Measurements from ENCODE around the gene APBA1.
A peak's percentile ranks its signal among the peaks of the same experiment; 100 is the strongest.

The APBA1 gene

DNA sequence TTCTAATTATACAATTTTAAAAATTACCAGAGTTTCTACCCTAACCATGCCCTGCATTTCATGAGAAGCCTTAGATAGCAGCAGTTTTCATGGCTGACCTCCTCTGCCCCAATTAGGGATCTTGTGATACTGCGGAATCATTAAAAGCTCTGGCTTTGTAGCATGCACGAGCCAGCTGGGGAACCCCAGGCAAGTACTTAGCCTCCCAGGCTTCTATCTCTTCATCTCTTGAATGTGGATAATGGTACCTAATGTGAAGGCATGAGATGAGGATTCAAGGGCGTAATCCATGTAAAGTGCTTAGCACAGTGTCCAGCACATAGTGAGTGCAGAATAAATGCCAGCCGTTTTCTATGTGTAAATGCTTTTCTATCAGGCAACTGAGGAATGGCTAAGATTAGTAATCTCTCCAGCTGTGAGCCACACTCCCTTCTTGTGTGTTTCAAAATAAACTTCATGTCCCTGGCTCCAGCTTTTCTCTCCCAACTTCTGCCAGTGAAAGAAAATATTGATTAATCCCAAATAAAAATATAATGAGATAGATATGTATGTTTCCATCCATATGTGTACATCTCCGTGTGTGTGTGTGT lies 88.4 kb downstream of the APBA1 start:
- DNase-seq (ENCODE audit: low read depth), result no peak
- no peak overlapping the region for H3K4me3 ChIP-seq (ENCODE audit: low read depth, low read length)

DNA sequence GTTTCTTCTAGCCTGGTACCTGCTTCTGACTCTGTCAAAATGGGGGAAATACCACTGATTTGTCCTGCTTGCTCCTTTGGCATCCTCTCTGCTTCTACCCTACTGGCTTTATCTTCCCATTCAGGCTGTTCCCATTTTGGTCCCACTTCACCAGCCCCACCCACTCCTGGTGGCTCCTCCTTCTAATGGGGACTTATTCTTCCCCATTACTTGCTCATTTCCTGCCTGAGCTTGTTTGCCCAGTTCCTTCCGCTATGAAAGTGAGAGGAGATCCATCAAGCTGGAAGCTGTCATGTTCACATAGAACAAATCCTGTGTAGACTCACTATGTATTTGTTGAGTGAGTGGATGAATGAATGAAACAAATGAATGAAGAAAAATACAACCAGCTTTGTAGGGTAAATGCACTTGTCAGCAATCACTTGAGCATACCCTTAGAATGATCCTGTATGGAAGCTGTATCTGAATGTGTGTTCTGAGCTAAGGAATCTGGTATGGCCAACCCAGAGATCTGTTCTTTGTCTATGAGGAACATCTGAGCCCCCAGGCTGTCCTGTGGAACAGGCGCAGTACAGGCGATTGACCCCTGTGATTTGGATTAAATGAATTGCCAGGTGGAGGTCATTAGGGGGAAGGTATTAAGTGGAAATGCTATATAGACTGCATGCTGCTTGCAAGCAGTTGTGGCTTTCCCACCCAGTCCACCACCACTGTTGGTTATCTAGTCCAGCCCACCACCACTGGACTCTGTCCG lies 89.5 kb downstream of the APBA1 start:
- no peak overlapping the region for H3K4me3 ChIP-seq (ENCODE audit: low read depth, low read length)
- DNase-seq (ENCODE audit: low read depth), result no peak

DNA sequence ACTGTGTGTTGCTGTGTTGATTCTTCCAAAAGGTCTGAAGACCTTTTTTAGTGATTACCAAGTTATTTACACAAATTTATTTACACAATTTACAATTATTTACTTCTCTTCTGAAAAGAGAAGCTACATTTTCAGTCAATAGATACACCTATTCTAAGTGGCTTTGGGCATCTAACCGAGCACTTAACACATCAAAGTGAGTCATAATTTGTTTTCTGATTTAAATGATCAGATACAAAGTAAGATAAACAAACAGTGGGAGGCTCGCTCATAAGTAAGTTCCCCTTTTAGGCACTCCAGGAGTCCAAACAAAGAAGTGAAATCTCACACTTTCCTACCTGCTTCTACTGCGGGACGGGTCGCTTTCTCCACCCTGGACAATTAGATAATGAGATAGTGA lies 90.2 kb downstream of the APBA1 start:
- no peak overlapping the region for H3K4me3 ChIP-seq (ENCODE audit: low read depth, low read length)
- no peak for DNase-seq (ENCODE audit: low read depth)

DNA sequence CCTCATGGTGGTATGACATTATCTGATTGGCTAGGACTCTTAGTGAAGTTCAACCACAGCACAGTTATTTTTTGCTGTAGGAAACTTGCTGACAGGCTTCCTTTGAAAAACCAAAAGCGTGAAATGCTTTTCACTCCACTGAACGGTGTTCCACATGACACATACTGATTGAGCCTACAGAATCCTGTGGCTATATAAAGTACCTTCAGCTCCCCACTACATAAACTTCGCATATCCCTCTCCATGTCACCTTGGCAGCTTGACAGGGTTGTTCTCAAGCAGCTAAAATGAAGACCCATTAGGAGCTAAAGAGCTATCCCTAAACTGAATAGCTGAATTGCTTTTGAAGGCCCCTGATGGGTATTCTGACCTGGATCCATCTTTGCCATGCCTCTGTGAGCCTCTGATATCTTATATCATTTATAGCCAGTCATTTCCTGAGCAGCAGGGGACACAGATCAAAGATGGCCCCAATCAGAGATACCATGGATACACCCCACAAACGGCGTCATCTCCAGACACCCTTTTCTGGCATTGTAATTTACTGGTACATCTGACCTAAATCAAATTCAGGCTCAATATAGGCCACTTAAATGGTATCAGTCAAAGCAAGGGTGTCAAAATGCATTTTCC lies 91.5 kb downstream of the APBA1 start:
- no peak for DNase-seq (ENCODE audit: low read depth)
- no peak overlapping the region for H3K4me3 ChIP-seq (ENCODE audit: low read depth, low read length)

DNA sequence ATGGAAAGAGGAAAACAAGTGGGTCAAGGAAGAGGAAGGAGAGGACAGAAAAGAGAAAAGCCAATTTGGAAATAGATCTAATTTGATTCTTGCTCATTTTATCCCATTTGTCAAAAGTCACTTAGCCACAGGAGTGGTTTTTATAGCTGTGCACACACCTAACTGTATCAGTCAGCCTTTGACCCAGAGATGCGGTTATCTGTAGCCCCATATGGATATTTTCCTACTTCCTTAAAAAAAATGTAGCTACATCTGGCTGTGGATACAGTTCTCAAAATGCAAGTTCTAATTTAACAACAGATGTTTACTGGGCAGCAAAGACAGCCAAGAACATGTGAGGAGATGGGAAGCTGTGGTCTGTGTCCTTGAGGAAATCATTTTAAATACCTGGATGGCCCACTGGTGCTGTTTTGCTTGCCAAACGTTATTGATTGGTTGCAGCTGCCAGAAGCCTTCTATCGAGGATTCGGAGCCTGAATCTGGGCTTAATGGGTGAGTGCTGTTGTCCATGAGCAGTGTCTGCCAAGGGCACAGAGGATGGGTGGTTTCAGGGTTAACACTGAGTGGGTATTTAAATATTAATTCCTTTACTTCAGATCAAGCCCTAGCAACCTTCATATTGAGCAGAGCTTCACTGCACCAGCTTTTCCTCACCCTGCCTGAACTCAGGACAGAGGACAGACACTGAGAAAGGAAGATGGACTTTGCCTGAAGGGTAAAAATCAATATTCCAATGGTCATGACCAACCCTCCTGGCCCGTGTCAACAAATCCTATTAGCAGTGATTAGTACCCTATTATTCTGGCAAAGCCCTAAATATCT lies 92.2 kb downstream of the APBA1 start:
- no peak for DNase-seq (ENCODE audit: low read depth)
- H3K4me3 ChIP-seq (ENCODE audit: low read depth, low read length), result no peak overlapping the region

DNA sequence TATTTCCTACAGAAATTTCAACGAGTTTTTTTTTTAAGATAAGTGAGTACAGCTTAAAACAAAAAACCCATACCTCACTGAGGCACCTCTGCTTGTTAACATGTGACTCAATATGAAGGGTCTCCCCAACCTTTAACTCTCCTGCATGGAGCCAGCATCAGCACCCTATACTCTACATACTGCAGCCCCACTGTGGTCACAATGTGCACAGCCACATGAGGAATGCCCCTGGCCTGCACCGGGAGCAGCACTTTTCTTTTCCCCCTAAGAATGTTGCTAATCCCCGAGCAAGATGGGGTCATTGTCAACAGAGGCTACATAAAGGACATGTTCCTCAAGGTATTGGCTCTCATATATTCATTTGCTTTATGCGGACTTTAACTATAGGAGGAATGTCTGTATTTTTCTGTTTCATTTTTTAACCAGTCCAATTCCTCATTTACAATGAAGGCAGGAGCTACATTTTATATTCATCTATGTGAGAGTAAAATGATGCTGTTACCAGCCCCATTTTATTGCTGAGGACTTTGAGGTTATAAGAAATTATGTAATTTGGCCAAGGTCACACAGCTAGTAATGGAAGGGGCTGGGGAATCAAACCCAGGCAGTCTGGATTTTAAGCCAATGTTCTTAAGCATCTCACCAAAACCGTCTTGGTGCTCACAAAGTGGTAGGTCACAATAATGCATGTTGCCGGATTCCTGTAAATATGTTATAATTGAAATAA lies 93.0 kb downstream of the APBA1 start:
- DNase-seq (ENCODE audit: low read depth), result no peak
- H3K4me3 ChIP-seq (ENCODE audit: low read depth, low read length), result no peak overlapping the region

DNA sequence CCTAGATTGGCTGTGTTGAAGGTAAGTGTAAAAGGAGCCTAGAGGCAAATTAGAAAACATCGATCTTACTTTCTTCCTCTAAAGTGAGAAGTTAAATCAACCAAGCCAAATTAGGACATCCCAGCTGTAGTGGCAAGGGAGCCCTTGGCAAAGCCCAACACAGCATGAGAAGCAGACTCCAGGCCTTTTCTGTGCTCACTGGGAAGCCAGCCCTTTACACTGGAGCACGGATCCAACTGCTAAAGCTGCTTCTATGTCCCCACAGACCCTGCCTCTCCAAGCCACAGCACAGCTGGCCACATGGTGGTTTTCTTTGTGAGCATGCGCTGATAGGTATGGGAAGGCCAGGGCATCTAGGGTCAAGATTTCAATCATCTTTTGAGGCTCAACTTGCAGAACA lies 94.1 kb downstream of the APBA1 start:
- no peak for DNase-seq (ENCODE audit: low read depth)
- no peak overlapping the region for H3K4me3 ChIP-seq (ENCODE audit: low read depth, low read length)

DNA sequence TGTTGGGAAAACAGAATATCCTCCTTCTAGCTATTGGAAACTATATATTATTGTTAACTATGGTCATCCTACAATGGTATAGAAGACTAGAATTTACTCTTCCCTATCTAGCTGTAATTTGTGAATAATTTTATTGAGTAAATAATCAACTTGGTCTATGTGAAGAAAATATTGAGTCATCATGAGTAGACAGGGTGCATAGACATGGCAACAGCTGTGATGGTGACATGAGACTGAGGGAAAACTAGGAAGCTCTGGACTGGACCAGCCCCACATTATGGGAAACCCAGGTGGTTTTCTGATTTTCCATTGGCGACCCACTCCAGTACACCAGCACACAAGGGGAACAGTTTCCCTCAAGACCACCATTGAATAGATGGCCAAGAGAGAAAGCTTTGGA lies 95.0 kb downstream of the APBA1 start:
- no peak overlapping the region for H3K4me3 ChIP-seq (ENCODE audit: low read depth, low read length)
- DNase-seq (ENCODE audit: low read depth), result no peak

DNA sequence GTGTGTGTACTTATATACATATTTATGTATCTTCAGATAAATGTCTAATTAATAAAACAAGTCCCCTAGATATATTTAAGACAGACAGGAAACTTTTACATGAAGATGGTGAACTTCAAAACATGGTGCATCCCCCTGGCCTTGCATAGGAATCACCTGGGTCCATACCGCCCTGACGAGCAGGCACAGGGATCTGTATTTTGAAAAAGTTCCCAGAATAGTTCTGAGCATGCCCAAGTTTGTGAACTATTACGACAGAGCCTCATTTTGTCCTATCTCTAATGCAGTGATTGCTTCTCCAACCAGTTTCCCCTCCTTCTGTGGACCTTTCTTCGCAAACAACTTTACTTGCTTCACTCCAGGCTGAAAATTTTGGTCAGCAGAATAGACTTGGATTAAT lies 98.1 kb downstream of the APBA1 start:
- H3K4me3 ChIP-seq (ENCODE audit: low read depth, low read length), result no peak overlapping the region
- DNase-seq (ENCODE audit: low read depth), result no peak

DNA sequence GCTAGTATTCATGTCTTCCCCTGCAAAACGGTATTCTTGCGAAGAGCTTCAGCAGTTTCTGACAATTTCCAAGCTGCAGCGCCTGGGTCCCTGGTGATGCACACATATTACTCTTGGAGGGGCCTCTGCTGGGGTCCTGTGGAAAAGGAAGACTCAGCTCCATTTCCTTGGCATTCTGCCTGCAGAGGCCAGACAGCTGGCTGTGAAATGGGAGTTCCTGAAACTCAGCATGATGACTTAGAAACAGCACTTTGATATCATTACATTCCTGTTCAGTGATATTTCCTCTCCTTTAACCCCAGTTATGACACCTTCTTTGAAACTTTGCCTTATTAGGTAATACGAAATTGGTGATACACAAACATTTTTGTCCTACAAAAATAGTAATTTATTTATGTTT lies 98.5 kb downstream of the APBA1 start:
- DNase-seq (ENCODE audit: low read depth), result peak; percentile 71
- H3K4me3 ChIP-seq (ENCODE audit: low read depth, low read length), result no peak overlapping the region

DNA sequence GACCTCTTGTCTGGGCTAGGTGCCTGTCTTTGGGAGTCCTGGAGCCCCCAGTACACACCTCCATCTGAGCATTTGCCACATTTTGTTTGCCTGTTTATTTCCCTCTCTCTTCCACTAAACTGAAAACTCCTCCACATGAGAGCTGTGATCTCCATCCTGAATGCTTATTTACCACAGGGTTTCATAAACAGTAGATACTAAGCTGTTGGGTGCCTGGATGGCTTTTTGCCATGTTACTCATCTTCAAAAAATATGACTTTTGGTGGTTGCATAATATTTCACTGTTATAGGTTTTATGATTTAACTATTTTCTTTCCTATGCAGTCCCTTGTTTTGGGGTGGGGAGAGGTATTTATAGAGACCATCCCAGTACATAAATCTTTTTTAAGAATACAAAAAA lies 99.6 kb downstream of the APBA1 start:
- no peak overlapping the region for H3K4me3 ChIP-seq (ENCODE audit: low read depth, low read length)
- no peak for DNase-seq (ENCODE audit: low read depth)

DNA sequence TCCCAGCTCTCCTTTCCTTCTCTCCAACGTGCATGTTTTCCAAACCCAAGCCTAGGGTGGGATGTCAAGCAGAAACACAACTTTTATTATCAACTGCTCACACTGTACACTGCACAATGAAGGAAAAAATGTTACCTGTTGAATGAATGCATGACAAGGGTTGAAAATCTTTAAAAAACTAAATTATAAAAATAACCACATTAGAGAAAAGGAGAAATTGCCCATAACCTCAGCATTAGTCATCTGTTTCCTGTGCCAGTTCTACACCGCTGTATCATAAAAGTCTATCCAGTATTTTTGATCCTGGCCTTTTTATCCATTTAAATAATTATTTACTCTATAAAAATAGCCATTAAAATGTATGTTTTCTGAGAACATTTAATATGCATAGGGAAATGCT lies 101.1 kb downstream of the APBA1 start:
- no peak for DNase-seq (ENCODE audit: low read depth)

DNA sequence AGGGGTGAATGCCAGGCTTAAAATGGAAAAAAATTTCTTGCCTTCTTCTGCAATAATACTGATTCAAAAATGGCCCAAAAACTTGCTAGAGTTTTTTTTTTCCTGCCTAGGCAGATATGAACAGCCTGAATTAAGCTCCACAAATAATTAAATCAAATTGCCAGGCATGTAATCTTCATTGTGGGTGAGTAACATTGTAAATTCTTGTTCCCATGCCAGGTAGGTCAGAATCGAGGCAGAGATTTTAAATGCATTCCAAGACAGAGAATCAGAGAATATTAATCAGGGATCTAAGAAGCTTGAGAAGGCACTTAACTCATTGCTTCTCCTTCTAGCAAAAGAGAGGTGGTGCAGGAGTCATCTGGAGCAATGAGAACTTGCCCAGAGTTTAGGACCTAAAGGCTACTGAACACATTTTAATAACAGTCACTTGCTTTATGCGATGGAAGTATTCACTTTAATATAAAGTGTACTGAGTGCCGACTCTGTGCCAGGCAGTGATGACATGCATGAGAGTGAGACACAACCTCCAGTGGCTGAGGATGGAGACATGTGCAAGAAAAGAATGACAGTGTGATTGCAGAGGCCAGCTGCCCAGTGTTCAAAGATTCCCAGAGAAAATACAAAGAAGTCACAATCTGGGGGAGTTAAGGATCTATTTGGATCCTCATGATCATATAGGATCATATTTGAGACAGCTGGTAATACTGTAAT lies 102.3 kb downstream of the APBA1 start:
- no peak overlapping the region for H3K4me3 ChIP-seq (ENCODE audit: low read depth, low read length)
- DNase-seq (ENCODE audit: low read depth), result peak; percentile 43

More for the DNA sequence above, 101.1 kb downstream of the APBA1 start:
- H3K4me3 ChIP-seq (ENCODE audit: low read depth, low read length), result no peak overlapping the region

DNA sequence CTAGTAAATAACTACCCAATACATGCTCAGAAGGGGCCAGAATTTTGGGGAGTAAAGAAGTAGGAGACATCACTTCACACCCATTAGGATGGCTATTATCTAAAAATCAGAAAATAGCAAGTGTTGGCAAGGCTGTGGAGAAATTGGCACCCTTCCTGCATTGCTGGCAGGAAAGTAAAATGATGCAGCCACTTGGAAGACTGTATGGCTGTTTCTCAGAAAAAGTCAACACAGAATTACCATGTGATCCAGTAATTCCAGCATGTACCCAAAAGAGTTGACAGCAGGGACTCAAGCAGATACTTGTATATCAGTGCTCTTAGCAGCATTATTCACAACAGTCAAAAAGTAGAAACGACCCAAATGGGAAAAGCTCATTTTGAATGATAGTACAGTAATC lies 107.6 kb downstream of the APBA1 start:
- DNase-seq (ENCODE audit: low read depth), result no peak
- H3K4me3 ChIP-seq (ENCODE audit: low read depth, low read length), result no peak overlapping the region

DNA sequence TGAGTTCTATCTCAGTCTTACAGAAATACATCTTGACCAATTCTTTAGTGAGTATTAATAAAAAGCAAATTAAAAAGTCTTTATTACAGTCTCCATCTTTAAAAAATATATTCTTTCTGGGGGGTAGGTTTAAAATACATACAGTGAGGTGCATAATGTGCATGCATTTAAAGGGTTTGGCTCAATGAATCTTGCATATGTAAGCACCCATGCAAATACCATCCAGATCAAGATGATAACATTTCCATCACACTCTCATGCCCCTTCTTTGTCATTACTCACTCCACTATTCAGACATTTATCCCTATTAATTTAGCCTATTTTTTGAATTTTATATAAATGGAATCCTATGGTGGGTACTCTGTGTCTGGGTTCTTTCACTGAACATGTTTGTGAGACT lies 113.0 kb downstream of the APBA1 start:
- no peak overlapping the region for H3K4me3 ChIP-seq (ENCODE audit: low read depth, low read length)

DNA sequence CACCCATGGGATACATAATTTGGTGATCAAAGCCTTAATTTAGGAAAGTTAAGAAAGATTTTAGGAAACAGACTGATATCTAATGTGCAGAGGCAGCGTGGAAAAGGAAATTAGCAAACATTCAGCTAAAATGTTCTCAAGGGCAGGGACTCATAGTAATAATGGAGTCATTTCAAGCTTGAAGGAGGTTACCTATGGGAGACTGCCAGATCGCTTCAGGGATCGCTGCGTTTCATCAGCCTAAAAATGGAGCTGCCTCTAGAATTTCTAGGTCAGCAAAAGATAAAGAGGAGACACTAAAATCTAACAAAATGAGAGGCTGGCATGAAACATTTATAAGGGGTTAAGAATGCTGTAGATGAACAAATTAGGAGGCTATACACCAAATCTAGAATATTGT lies 115.5 kb downstream of the APBA1 start:
- DNase-seq (ENCODE audit: low read depth), result no peak
- H3K4me3 ChIP-seq (ENCODE audit: low read depth, low read length), result no peak overlapping the region

More for the DNA sequence above, 113.0 kb downstream of the APBA1 start:
- no peak for DNase-seq (ENCODE audit: low read depth)

DNA sequence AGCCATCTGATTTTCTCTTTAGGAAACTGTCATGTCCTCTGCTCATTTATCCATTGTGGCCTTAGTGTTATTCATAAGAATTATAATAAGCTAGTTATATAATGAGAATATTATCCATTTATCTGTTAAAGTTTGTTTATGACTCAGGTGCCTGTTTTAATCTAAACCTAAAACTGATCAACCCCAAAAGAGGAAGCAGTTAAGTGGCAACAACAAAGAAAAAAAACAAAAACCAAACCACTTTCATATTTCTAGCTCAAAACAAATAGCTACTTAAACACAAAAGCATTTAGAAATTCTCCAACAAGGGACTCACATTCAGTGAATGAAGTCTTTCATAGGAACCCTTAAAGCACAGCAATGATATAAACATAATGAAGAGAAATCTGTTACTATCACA lies 116.4 kb downstream of the APBA1 start:
- no peak overlapping the region for H3K4me3 ChIP-seq (ENCODE audit: low read depth, low read length)
- no peak for DNase-seq (ENCODE audit: low read depth)

DNA sequence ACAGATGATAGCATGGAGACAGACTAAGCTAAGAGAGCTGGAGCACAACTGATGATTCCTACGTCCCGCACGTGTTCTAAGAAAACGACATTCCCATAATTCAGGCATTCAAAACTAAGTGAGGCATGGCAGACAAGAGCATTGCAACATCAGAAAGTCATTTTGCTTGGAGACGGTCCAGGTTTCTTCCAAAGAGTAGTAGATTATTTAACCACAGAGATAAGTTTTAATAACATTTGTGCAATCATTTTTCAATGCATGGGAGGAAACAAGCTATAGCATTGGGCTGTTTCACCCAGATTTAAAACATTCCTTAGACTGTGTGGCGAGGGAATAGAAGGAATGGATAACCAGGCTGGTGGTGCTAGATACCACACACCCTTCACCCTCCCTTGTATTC lies 117.2 kb downstream of the APBA1 start:
- peak; percentile 87 for DNase-seq (ENCODE audit: low read depth)
- no peak overlapping the region for H3K4me3 ChIP-seq (ENCODE audit: low read depth, low read length)
